GM12878 (cell line): ENCODE results near the gene ANAPC16. TPM values are rescaled to one million over a fixed set of nuclear protein-coding genes. Genes with fewer than 3 reads are reported as not detected.

ENCODE experiments used
- BACH1 ChIP-seq: fragments of 450-650 bp; IDR thresholded peaks from 2 replicates; pipeline ENCODE4 v1.6.1; 2017; ENCODE audit warnings: mild to moderate bottlenecking, borderline replicate concordance
- BRCA1 ChIP-seq: IDR thresholded peaks from 2 replicates; pipeline ENCODE4 v1.6.1; 2011; ENCODE audit warnings: low read depth, low read length, improper control_type of control experiment
- DPF2 ChIP-seq: fragments of 450-650 bp; IDR thresholded peaks from 2 replicates; pipeline ENCODE4 v1.6.1; 2017; ENCODE audit warnings: mild to moderate bottlenecking
- FOXM1 ChIP-seq: IDR thresholded peaks from 2 replicates; pipeline ENCODE4 v1.6.1; 2012; ENCODE audit warnings: low read depth, mild to moderate bottlenecking, inconsistent platforms, low read length, moderate library complexity
- IKZF1 ChIP-seq: fragments of 450-650 bp; conservative IDR thresholded peaks from 2 replicates; pipeline ENCODE4 v1.6.1; 2017; ENCODE audit warnings: antibody characterized with exemption, mild to moderate bottlenecking
- IKZF2 ChIP-seq, 2 experiments: fragments of 450-650 bp; IDR thresholded peaks; 2 replicates each; pipeline ENCODE4 v1.6.1; 2017; ENCODE audit warnings: mild to moderate bottlenecking in 2 of 2, moderate library complexity in 2 of 2
- MXI1 ChIP-seq: fragments of 150-350 bp; IDR thresholded peaks from 2 replicates; pipeline ENCODE4 v1.6.1; 2011; ENCODE audit warnings: low read depth, mild to moderate bottlenecking, inconsistent platforms, low read length, improper control_type of control experiment
- MYB ChIP-seq: fragments of 150-350 bp; IDR thresholded peaks from 2 replicates; pipeline ENCODE4 v1.6.1; 2014; ENCODE audit warnings: mild to moderate bottlenecking, low read depth, low read length, borderline replicate concordance
- NFXL1 ChIP-seq: fragments of 450-650 bp; IDR thresholded peaks from 2 replicates; pipeline ENCODE4 v1.6.1; 2017; ENCODE audit warnings: antibody characterized with exemption, mild to moderate bottlenecking, borderline replicate concordance
- NKRF ChIP-seq: fragments of 450-650 bp; conservative IDR thresholded peaks from 2 replicates; pipeline ENCODE4 v1.6.1; 2017; ENCODE audit warnings: mild to moderate bottlenecking, moderate library complexity
- POLR2A ChIP-seq: IDR thresholded peaks from 2 replicates; pipeline ENCODE4 v1.6.1; 2011; ENCODE audit warnings: low read depth, mild to moderate bottlenecking, low read length
- POU2F2 ChIP-seq: IDR thresholded peaks from 3 replicates; pipeline ENCODE4 v1.6.1; 2011; ENCODE audit warnings: low read depth, mild to moderate bottlenecking, low read length, borderline replicate concordance
- RBBP5 ChIP-seq: fragments of 200-600 bp; sonication (generic); conservative IDR thresholded peaks from 2 replicates; pipeline ENCODE4 v1.6.1; 2016
- RCOR1 ChIP-seq: conservative IDR thresholded peaks from 2 replicates; pipeline ENCODE4 v1.6.1; 2012; ENCODE audit warnings: low read depth, low read length, improper control_type of control experiment
- REST ChIP-seq: IDR thresholded peaks from 2 replicates; pipeline ENCODE4 v1.6.1; 2012; ENCODE audit warnings: mild to moderate bottlenecking, low read depth, low read length
- SMC3 ChIP-seq: IDR thresholded peaks from 2 replicates; pipeline ENCODE4 v1.6.1; 2011; ENCODE audit warnings: low read length, improper control_type of control experiment, borderline replicate concordance
- ZBTB40 ChIP-seq: fragments of 450-650 bp; IDR thresholded peaks from 2 replicates; pipeline ENCODE4 v1.6.1; 2016; ENCODE audit warnings: mild to moderate bottlenecking, moderate library complexity, borderline replicate concordance
- ZNF274 ChIP-seq: IDR thresholded peaks from one replicate; pipeline ENCODE4 v1.8.0; 2011; ENCODE audit not compliant: insufficient read length, insufficient read depth
- polyA plus RNA-seq, 11 experiments: library from polyadenylated mRNA; depleted of rRNA in 4 of 11; unstranded in 6 of 11; stranded (reverse) in 5 of 11; fragments of >200 nt; fragmentation: Nextera tagmentation in 4 of 11; fragmentation: Illumina TruSeq in 1 of 11; extraction: Ambion mirVana in 4 of 11; extraction: Trizol in 1 of 11; gene quantifications; 1 replicate in 1 of 11; 2 replicates in 10 of 11; pipeline versions ENCODE4 v1.2.1 to v1.2.3, GENCODE V29; 2011 to 2016; ENCODE audit warnings: inconsistent platforms in 2 of 11, missing spikeins in 2 of 11, low read depth in 1 of 11
- total RNA-seq, 4 experiments: library from RNA; depleted of rRNA in 3 of 4; stranded (reverse); fragments of >200 nt in 3 of 4; fragmentation: Illumina TruSeq in 1 of 4; extraction: Trizol in 1 of 4; gene quantifications; 2 replicates each; pipeline versions ENCODE4 v1.2.1 to v1.2.3, GENCODE V29; 2013 to 2021

The ANAPC16 gene
- total and polyA plus RNA-seq, 10 of the 15 experiments (the other 5 are each of a cell fraction or from before 2014, with no cell fraction given): 66.9 to 208 (median 134) TPM

GRCh38 chr10:72248468-72249151, 32.8 kb downstream of the ANAPC16 start (continued):
- peak; percentile 99 for TF ChIP-seq IKZF2 (IDR thresholded peaks at IDR 0.05)
- peak; percentile 93 for TF ChIP-seq MXI1
- TF ChIP-seq NKRF: no peak
- peak; percentile 32; the same call in 1 of the 2 replicates for TF ChIP-seq ZBTB40
- no peak for TF ChIP-seq MYB
- peak; percentile 70 for TF ChIP-seq POU2F2
- TF ChIP-seq SMC3: 0 out of 2 replicates have a peak, but pooled peaks have one; percentile 40
- TF ChIP-seq REST: 0 out of 2 replicates have a peak, but pooled peaks have one; percentile 1
- TF ChIP-seq IKZF1: peak; percentile 98
- TF ChIP-seq NFXL1: no peak
- TF ChIP-seq RCOR1: no peak
- no peak for TF ChIP-seq RBBP5
- TF ChIP-seq POLR2A: peak; percentile 89
- peak; percentile 64; the same call in 1 of the 2 replicates for TF ChIP-seq BACH1
- TF ChIP-seq ZNF274: no peak
- TF ChIP-seq DPF2: peak; percentile 87; the same call in 1 of the 2 replicates
- TF ChIP-seq BRCA1: no peak
- TF ChIP-seq FOXM1: peak; percentile 86
